Prostate gland (tissue), 2 donors: ENCODE data around the gene PARP8. TPM values are rescaled to one million over a fixed set of nuclear protein-coding genes. Genes with fewer than 3 reads are reported as not detected.

ENCODE experiments used
- DNase-seq: peaks from one replicate; pipeline ENCODE4 v3.0.0-alpha.2; 2019; ENCODE audit warnings: low spot score
- H3K27ac ChIP-seq, 2 donors: fragments of 200-600 bp; sonication (generic); 2 replicates each; pipeline ENCODE4 v1.5.1; 2017 to 2019
- H3K27me3 ChIP-seq: fragments of 200-600 bp; sonication (generic); replicated peaks from 2 replicates; pipeline ENCODE4 v1.5.1; 2019; ENCODE audit not compliant: insufficient read depth
- H3K36me3 ChIP-seq, 2 donors: fragments of 200-600 bp; sonication (generic); 1 replicate in 1 of 2; 2 replicates in 1 of 2; pipeline versions ENCODE4 v1.5.1 to v1.8.1; 2017 to 2019
- H3K4me1 ChIP-seq: fragments of 200-600 bp; sonication (generic); replicated peaks from 2 replicates; pipeline ENCODE4 v1.5.1; 2019
- H3K4me3 ChIP-seq, 2 donors: fragments of 200-600 bp; sonication (generic); 2 replicates each; pipeline ENCODE4 v1.5.1; 2017 to 2019
- H3K9me3 ChIP-seq: fragments of 200-600 bp; sonication (generic); 2 replicates; pipeline ENCODE4 v1.5.1; 2017
- CTCF ChIP-seq, 4 experiments: fragments of 200-600 bp in 2 of 4; fragments of 450-650 bp in 2 of 4; sonication (generic) in 2 of 4; IDR thresholded peaks; 1 replicate in 3 of 4; 2 replicates in 1 of 4; pipeline ENCODE4 v1.5.1; 2016 to 2019; ENCODE audit warnings: antibody characterized with exemption in 4 of 4, mild to moderate bottlenecking in 2 of 4, moderate library complexity in 2 of 4
- POLR2A ChIP-seq: fragments of 450-650 bp; IDR thresholded peaks from one replicate; pipeline ENCODE4 v1.6.1; 2016; ENCODE audit warnings: antibody characterized with exemption, mild to moderate bottlenecking
- POLR2AphosphoS5 ChIP-seq: sonication (generic); formaldehyde crosslinking; IDR thresholded peaks from one replicate; pipeline ENCODE4 v1.6.1; 2017; ENCODE audit warnings: antibody characterized with exemption
- WGBS: methylation state at CpG from one replicate; pipeline ENCODE4 v1.1.5; 2018; 5-methylcytosine and 5-hydroxymethylcytosine counted together
- intact Hi-C: fragments of 100-400 bp; cut with DNase I; formaldehyde crosslinking; loops from one replicate; pipeline ENCODE4 v1.14.2; 2022
- total RNA-seq, 2 donors: library from RNA; depleted of rRNA; stranded (reverse); fragments of >200 nt; gene quantifications; one replicate each; pipeline ENCODE4 v1.1.0, GENCODE V29; 2016

The PARP8 gene
- total RNA-seq, 2 donors from 2014 or later: 21.8 TPM

DNA sequence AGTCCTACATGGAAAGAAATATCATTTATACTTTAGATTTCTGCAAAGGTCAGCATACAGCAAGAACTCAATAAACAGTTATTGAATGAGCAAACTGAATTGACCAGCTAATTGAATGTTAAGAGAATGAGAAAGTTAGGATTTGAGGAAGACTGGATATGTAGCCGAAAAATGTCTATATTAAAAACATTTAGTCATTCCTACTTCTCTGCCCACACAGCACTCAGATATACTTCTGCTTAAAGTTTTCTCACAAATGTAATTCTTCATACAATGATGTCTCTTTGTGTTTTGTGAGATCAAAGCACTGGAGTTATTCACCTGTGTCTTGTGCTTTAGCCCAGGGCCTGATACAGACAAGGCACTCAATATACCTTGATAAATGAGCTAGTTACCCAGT, 188.6 kb downstream of the PARP8 start:
- no peaks in the 10 kb centered on the region for H3K4me1 ChIP-seq
- no peaks in the 10 kb centered on the region for H3K9me3 ChIP-seq
- no peak for TF ChIP-seq POLR2A
- TF ChIP-seq POLR2AphosphoS5: no peak
- no peak for TF ChIP-seq CTCF (IDR thresholded peaks at IDR 0.05)
- H3K27ac ChIP-seq: no peak overlapping the region
- H3K36me3 ChIP-seq: no peaks in the 10 kb centered on the region
- DNase-seq: no peak
- no peak overlapping the region for H3K4me3 ChIP-seq
- WGBS: 82% methylated on average over 1 of the region's 1 CpG
- H3K27me3 ChIP-seq: no peaks in the 10 kb centered on the region
- intact Hi-C loops: no loop called here

DNA sequence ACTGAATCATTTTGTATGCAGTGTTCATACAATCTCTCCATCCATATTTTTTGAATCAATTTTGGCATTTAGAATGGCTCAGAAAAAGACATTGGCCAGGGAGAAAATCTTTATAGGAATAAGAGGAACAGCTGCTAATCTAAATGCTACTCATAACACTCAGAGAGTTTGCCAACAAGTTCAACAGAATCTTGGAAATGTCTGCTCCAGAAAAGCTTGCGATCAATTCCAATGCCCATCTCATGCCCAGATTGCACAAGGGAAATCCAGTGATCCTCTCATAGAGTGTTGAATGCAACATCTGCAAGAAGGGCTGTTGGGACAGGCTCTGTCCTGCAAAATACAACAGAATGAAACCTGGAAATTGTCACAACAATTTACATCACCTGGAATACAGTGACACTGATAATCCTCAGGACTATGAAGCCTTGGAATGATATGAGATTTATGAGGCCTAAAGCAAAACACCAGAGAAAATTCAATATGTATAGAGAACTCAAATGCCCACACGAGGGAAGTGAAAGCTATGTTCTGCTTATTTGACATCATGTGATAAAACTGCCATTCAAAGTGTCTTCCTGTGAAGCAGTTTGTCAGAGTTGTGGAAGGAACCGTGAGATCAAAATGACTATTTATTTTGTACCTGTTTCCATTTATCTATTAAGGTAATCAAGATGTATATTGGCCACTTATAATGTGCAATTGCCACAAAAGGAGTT, 190.1 kb downstream of the PARP8 start:
- intact Hi-C loops: no loop called here
- WGBS: 36% methylated on average over 3 of the region's 3 CpGs
- H3K27ac ChIP-seq: no peak overlapping the region
- DNase-seq: no peak
- no peaks in the 10 kb centered on the region for H3K4me1 ChIP-seq
- no peaks in the 10 kb centered on the region for H3K36me3 ChIP-seq
- H3K4me3 ChIP-seq: no peak overlapping the region
- TF ChIP-seq POLR2A (no peak), POLR2AphosphoS5 (no peak), CTCF (IDR thresholded peaks at IDR 0.05) (no peak)
- H3K9me3 ChIP-seq: no peaks in the 10 kb centered on the region
- no peaks in the 10 kb centered on the region for H3K27me3 ChIP-seq

GRCh38 chr5:50863534-50864170, 197.2 kb downstream of the PARP8 start:
- intact Hi-C loops: no loop called here
- Histone ChIP-seq H3K27me3 (no peaks in the 10 kb centered on the region), H3K9me3 (no peaks in the 10 kb centered on the region), H3K27ac (no peak overlapping the region), H3K4me1 (no peaks in the 10 kb centered on the region), H3K4me3 (no peak overlapping the region), H3K36me3 (no peaks in the 10 kb centered on the region)
- 28% methylated on average over 3 of the region's 3 CpGs for WGBS
- DNase-seq: no peak
- TF ChIP-seq CTCF (IDR thresholded peaks at IDR 0.05) (no peak), POLR2AphosphoS5 (no peak), POLR2A (no peak)

DNA sequence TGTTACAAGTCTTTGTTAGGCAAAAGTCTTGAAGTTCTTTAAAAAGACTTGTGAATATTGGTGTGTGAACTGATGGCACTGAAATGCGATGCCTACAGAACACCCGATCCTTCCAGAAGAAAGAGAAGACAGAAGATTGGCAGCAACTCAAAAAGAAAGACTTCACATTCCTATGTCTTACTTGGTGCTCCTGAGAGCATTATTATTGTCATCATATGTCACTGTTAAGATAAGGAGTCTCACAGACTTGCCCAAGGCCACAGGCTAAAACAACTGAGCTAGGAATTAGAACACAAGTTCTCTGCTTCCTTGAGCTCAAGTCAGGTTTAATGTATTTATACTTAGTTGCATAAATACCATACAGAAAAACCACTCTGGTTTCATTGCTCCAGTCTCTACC, 198.0 kb downstream of the PARP8 start:
- DNase-seq: no peak
- intact Hi-C loops: no loop called here
- 46% methylated on average over 2 of the region's 2 CpGs for WGBS
- no peaks in the 10 kb centered on the region for H3K36me3 ChIP-seq
- no peak overlapping the region for H3K4me3 ChIP-seq
- no peak overlapping the region for H3K27ac ChIP-seq
- no peaks in the 10 kb centered on the region for H3K9me3 ChIP-seq
- no peaks in the 10 kb centered on the region for H3K27me3 ChIP-seq
- no peak for TF ChIP-seq POLR2A
- TF ChIP-seq POLR2AphosphoS5: no peak
- TF ChIP-seq CTCF (IDR thresholded peaks at IDR 0.05): no peak
- H3K4me1 ChIP-seq: no peaks in the 10 kb centered on the region

GRCh38 chr5:50866415-50866814, 200.0 kb downstream of the PARP8 start:
- H3K36me3 ChIP-seq: no peaks in the 10 kb centered on the region
- H3K4me1 ChIP-seq: no peaks in the 10 kb centered on the region
- no peaks in the 10 kb centered on the region for H3K9me3 ChIP-seq
- 61% methylated on average over 1 of the region's 1 CpG for WGBS
- H3K27me3 ChIP-seq: no peaks in the 10 kb centered on the region
- DNase-seq: no peak
- TF ChIP-seq POLR2A (no peak), CTCF (IDR thresholded peaks at IDR 0.05) (no peak), POLR2AphosphoS5 (no peak)
- H3K4me3 ChIP-seq: no peak overlapping the region
- H3K27ac ChIP-seq: no peak overlapping the region
- intact Hi-C loops: no loop called here
